H1 (cell line): ENCODE data around the gene GTF2F2. TPM values are rescaled to one million over a fixed set of nuclear protein-coding genes. Genes with fewer than 3 reads are reported as not detected.

Source experiments
- NANOG ChIP-seq: IDR thresholded peaks from 2 replicates; pipeline ENCODE4 v1.6.1; 2011; ENCODE audit warnings: low read length, low read depth, mild to moderate bottlenecking, inconsistent platforms; ENCODE audit not compliant: insufficient read depth, poor library complexity, severe bottlenecking
- SIRT6 ChIP-seq: IDR thresholded peaks from one replicate; pipeline ENCODE4 v1.7.1; 2012; ENCODE audit warnings: low read length, inconsistent platforms
- SP2 ChIP-seq: IDR thresholded peaks from 2 replicates; pipeline ENCODE4 v1.6.1; 2012; ENCODE audit warnings: mild to moderate bottlenecking, low read length, inconsistent platforms
- polyA plus RNA-seq, 7 experiments: library from polyadenylated mRNA; depleted of rRNA in 3 of 7; stranded (reverse) in 5 of 7; unstranded in 2 of 7; fragments of >200 nt in 5 of 7; fragments of 200-250 nt in 2 of 7; gene quantifications; 1 replicate in 5 of 7; 2 replicates in 1 of 7; 4 replicates in 1 of 7; pipeline versions ENCODE4 v1.2.1 to v1.2.3, GENCODE V29; 2011 to 2013; ENCODE audit warnings: missing spikeins in 2 of 7, mixed read lengths in 2 of 7
- total RNA-seq: library from RNA; stranded (reverse); fragmentation: NEBNext Ultra II Directional; extraction: Animal tissue kit (Norgen Biotek cat#: 25700); gene quantifications from 2 replicates; pipeline ENCODE4 v1.2.1, GENCODE V29; 2021

The GTF2F2 gene
- total and polyA plus RNA-seq, 2 of the 8 experiments (the other 6 are each of a cell fraction or from before 2014, with no cell fraction given), result 10.8 to 31.1 TPM

DNA sequence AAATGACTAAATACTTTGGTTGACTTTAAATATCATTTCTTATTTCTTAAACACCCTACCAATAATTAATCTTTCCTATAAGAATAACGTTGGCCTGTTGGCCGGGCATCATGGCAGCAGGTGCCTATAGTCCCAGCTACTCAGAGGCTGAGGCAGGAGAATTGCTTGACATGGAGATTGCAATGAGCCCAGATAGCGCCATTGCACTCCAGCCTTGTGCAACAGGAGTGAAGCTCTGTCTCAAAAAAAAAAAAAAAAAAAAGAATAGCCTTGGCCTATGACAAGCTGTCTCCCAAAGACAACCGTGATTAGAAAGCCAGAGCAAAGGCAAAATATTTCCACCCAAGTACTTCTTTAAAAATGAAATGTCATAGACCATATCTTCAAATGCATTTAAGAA, 105.1 kb downstream of the GTF2F2 start (continued):
- TF ChIP-seq SP2 (no peak), NANOG (no peak), SIRT6 (no peak)
